WTC11 (cell line): ENCODE data around the gene FAM151A. TPM values are rescaled to one million over a fixed set of nuclear protein-coding genes. Genes with fewer than 3 reads are reported as not detected.

Source experiments
- ATAC-seq: fragments of 200-7000 bp; cut with Tn5 transposase; 2 replicates; pipeline ENCODE4 v1.10.0; 2021; ENCODE audit warnings: mild to moderate bottlenecking, moderate library complexity
- CTCF ChIA-PET: fragments of 300-600 bp; sonication (Branson Sonifier 250); formaldehyde crosslinking; loops from one replicate; lab custom pipeline; 2021; ENCODE audit warnings: antibody characterized with exemption; lab: Charles Lee
- POLR2A ChIA-PET: fragments of 350-600 bp; sonication (Branson Sonifier 250); formaldehyde crosslinking; loops from one replicate; lab custom pipeline; 2021; ENCODE audit warnings: antibody characterized with exemption; lab: Charles Lee
- DNase-seq: peaks from one replicate; pipeline ENCODE4 v3.0.0; 2021; ENCODE audit warnings: low spot score
- H3K27ac Mint-ChIP-seq: 2 replicates; pipeline ENCODE4 v1.8.0; 2021; ENCODE audit warnings: mixed read lengths
- H3K27me3 Mint-ChIP-seq: 2 replicates; pipeline ENCODE4 v1.8.0; 2021; ENCODE audit warnings: low read depth, mild to moderate bottlenecking, moderate library complexity, mixed read lengths
- H3K36me3 Mint-ChIP-seq: 2 replicates; pipeline ENCODE4 v1.8.0; 2021; ENCODE audit warnings: mixed read lengths
- H3K4me1 Mint-ChIP-seq: 2 replicates; pipeline ENCODE4 v1.8.0; 2022; ENCODE audit warnings: mixed read lengths
- H3K4me3 Mint-ChIP-seq: 2 replicates; pipeline ENCODE4 v1.8.0; 2021; ENCODE audit warnings: mild to moderate bottlenecking, moderate library complexity, mixed read lengths
- H3K9me3 Mint-ChIP-seq: 2 replicates; pipeline ENCODE4 v1.8.0; 2021; ENCODE audit warnings: mixed read lengths
- CBFB ChIP-seq: sonication (generic); formaldehyde crosslinking; IDR thresholded peaks from 2 replicates; pipeline ENCODE4 v1.8.1; 2022; ENCODE audit warnings: mild to moderate bottlenecking, low read depth, missing genetic modification reagents
- ETV6 ChIP-seq: sonication (generic); formaldehyde crosslinking; IDR thresholded peaks from 2 replicates; pipeline ENCODE4 v1.8.1; 2022; ENCODE audit warnings: mild to moderate bottlenecking, missing genetic modification reagents
- FOXK1 ChIP-seq: sonication (generic); formaldehyde crosslinking; IDR thresholded peaks from 2 replicates; pipeline ENCODE4 v1.8.0; 2022; ENCODE audit warnings: mild to moderate bottlenecking, moderate library complexity, missing genetic modification reagents
- GRHL2 ChIP-seq: fragments of 250-450 bp; sonication (Bioruptor Pico); IDR thresholded peaks from 2 replicates; pipeline ENCODE4 v1.8.0; 2022; ENCODE audit warnings: mild to moderate bottlenecking, moderate library complexity; ENCODE audit not compliant: insufficient replicate concordance, severe bottlenecking
- HMGA2 ChIP-seq: fragments of 250-450 bp; sonication (Bioruptor Pico); IDR thresholded peaks from 2 replicates; pipeline ENCODE4 v1.4.0; 2021; ENCODE audit warnings: mild to moderate bottlenecking, moderate library complexity
- JAZF1 ChIP-seq: fragments of 250-450 bp; sonication (Bioruptor Pico); IDR thresholded peaks from 2 replicates; pipeline ENCODE4 v1.9.0; 2021; ENCODE audit warnings: moderate library complexity, mild to moderate bottlenecking, inconsistent platforms
- SMAD3 ChIP-seq: sonication (generic); formaldehyde crosslinking; IDR thresholded peaks from 2 replicates; pipeline ENCODE4 v1.8.0; 2022; ENCODE audit warnings: missing genetic modification reagents, mild to moderate bottlenecking, borderline replicate concordance
- ZBTB21 ChIP-seq: sonication (generic); formaldehyde crosslinking; IDR thresholded peaks from 2 replicates; pipeline ENCODE4 v1.8.1; 2023; ENCODE audit warnings: mild to moderate bottlenecking, missing genetic modification reagents, borderline replicate concordance
- ZNF138 ChIP-seq: sonication (generic); formaldehyde crosslinking; conservative IDR thresholded peaks from 2 replicates; pipeline ENCODE4 v1.8.1; 2022; ENCODE audit warnings: mild to moderate bottlenecking, moderate library complexity, missing genetic modification reagents
- ZNF219 ChIP-seq: sonication (generic); formaldehyde crosslinking; IDR thresholded peaks from 2 replicates; pipeline ENCODE4 v1.8.0; 2023; ENCODE audit warnings: missing genetic modification reagents, mild to moderate bottlenecking, borderline replicate concordance
- ZNF671 ChIP-seq: fragments of 250-450 bp; sonication (Bioruptor Pico); IDR thresholded peaks from 2 replicates; pipeline ENCODE4 v1.8.0; 2021; ENCODE audit warnings: mild to moderate bottlenecking
- total RNA-seq: library from RNA; stranded (reverse); gene quantifications from 3 replicates; pipeline ENCODE4 v1.2.3, GENCODE V29; 2021
- TF ChIP-seq, protein P1 (sequence below): sonication (generic); formaldehyde crosslinking; IDR thresholded peaks from 2 replicates; pipeline ENCODE4 v1.8.0; 2022; ENCODE audit warnings: mild to moderate bottlenecking, missing genetic modification reagents
- TF ChIP-seq, protein P2 (sequence below): sonication (generic); formaldehyde crosslinking; IDR thresholded peaks from 2 replicates; pipeline ENCODE4 v1.8.0; 2023; ENCODE audit warnings: mild to moderate bottlenecking, missing genetic modification reagents
- TF ChIP-seq, protein P3 (sequence below): sonication (generic); formaldehyde crosslinking; IDR thresholded peaks from 2 replicates; pipeline ENCODE4 v1.8.1; 2023; ENCODE audit warnings: mild to moderate bottlenecking, missing genetic modification reagents, moderate library complexity
- TF ChIP-seq, protein P4 (sequence below): fragments of 250-450 bp; sonication (Bioruptor Pico); IDR thresholded peaks from 2 replicates; pipeline ENCODE4 v2.1.2; 2022; ENCODE audit warnings: mild to moderate bottlenecking, moderate library complexity
- TF ChIP-seq, protein P5 (sequence below): fragments of 250-450 bp; sonication (Bioruptor Pico); IDR thresholded peaks from 2 replicates; pipeline ENCODE4 v1.8.0; 2021; ENCODE audit warnings: mild to moderate bottlenecking
- TF ChIP-seq, protein P6 (sequence below): sonication (generic); formaldehyde crosslinking; IDR thresholded peaks from 2 replicates; pipeline ENCODE4 v1.8.1; 2022; ENCODE audit warnings: low read depth, mild to moderate bottlenecking, moderate library complexity, missing genetic modification reagents, borderline replicate concordance

The FAM151A gene
- total RNA-seq, 1 experiment from 2014 or later: 0.11 TPM

DNA sequence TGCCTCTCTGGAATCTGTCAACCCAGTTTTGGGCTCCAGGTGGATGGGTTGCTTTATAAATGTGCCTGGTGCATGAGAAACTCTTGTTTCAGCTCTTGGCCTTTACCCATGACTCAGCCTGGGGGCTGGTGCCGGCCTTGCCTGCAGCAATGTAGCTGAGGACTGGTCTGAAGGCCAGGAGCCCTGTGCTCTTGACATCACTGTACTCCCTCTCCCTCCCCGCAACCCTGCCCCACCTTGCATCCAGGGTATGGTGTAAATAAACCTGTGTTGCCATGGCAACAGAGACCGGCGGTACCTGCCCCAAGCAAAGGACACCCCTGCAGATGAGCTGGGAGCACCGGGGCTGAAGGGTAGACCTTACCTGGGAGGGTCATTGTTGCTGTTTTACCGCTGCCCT, 13.3 kb downstream of the FAM151A start:
- no peaks in the 10 kb centered on the region for H3K9me3 Mint-ChIP-seq
- no peak for TF ChIP-seq CBFB (CRISPR knock-in tag)
- TF ChIP-seq ETV6 (CRISPR knock-in tag): no peak
- TF ChIP-seq, protein P1, sequence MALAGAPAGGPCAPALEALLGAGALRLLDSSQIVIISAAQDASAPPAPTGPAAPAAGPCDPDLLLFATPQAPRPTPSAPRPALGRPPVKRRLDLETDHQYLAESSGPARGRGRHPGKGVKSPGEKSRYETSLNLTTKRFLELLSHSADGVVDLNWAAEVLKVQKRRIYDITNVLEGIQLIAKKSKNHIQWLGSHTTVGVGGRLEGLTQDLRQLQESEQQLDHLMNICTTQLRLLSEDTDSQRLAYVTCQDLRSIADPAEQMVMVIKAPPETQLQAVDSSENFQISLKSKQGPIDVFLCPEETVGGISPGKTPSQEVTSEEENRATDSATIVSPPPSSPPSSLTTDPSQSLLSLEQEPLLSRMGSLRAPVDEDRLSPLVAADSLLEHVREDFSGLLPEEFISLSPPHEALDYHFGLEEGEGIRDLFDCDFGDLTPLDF: no peak
- no peak for TF ChIP-seq JAZF1 (CRISPR knock-in tag)
- TF ChIP-seq, protein P2, sequence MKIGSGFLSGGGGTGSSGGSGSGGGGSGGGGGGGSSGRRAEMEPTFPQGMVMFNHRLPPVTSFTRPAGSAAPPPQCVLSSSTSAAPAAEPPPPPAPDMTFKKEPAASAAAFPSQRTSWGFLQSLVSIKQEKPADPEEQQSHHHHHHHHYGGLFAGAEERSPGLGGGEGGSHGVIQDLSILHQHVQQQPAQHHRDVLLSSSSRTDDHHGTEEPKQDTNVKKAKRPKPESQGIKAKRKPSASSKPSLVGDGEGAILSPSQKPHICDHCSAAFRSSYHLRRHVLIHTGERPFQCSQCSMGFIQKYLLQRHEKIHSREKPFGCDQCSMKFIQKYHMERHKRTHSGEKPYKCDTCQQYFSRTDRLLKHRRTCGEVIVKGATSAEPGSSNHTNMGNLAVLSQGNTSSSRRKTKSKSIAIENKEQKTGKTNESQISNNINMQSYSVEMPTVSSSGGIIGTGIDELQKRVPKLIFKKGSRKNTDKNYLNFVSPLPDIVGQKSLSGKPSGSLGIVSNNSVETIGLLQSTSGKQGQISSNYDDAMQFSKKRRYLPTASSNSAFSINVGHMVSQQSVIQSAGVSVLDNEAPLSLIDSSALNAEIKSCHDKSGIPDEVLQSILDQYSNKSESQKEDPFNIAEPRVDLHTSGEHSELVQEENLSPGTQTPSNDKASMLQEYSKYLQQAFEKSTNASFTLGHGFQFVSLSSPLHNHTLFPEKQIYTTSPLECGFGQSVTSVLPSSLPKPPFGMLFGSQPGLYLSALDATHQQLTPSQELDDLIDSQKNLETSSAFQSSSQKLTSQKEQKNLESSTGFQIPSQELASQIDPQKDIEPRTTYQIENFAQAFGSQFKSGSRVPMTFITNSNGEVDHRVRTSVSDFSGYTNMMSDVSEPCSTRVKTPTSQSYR (CRISPR knock-in tag): no peak
- TF ChIP-seq ZNF219 (CRISPR knock-in tag): no peak
- TF ChIP-seq, all 79 proteins: peak for 0
- no peaks in the 10 kb centered on the region for H3K36me3 Mint-ChIP-seq
- CTCF ChIA-PET: interaction anchor here (0.6 to 2.1 kb wide), 3 partner anchors 39 to 62 kb away, joined by 3 to 12 read pairs (median 4); partner anchors contain the start of gene ACOT11
- H3K27ac Mint-ChIP-seq: no peak overlapping the region
- ATAC-seq (peak; percentile 36), DNase-seq (peak; percentile 58)
- POLR2A ChIA-PET: no interaction called here
- H3K27me3 Mint-ChIP-seq: no peaks in the 10 kb centered on the region
- peaks cover 19% of the 10 kb centered on the region for H3K4me1 Mint-ChIP-seq
- no peak overlapping the region for H3K4me3 Mint-ChIP-seq

DNA sequence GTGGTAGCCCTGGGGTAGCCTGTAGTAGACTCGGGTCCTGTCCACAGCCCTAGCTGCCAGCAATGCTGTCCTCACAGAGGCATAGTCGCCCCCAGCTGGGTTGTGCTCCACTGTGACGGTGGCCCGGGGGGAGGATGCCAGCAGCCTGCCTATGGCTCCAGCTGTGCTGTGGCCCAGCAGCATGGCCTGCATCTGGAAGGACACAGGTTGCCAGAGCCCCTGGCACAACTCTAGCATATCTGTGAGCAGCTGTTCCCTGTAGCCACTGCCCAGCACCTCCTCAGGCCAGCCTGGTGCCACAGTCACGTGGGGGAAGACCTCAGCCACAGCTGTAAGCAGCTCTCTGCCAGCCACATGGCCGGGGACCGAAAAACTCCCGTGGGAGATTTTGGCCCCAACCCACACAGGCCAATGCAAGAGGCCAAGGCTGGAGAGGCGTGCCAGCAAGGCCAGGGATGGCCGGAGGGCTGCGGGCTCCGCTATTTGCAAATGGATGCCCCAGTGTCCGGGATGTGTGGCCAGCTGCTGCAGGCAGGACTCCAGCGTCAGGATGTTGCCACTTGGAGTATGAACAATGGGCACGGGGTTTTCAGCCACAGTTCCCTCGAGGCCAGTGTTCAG, 13.9 kb downstream of the FAM151A start:
- Mint-ChIP-seq H3K9me3 (no peaks in the 10 kb centered on the region), H3K4me3 (no peak overlapping the region), H3K4me1 (peaks cover 16% of the 10 kb centered on the region), H3K27me3 (no peaks in the 10 kb centered on the region), H3K36me3 (no peaks in the 10 kb centered on the region), H3K27ac (no peak overlapping the region; the same call in 1 of the 2 replicates)
- ATAC-seq: no peak
- TF ChIP-seq JAZF1 (CRISPR knock-in tag) (no peak), ZNF671 (CRISPR knock-in tag) (no peak), GRHL2 (CRISPR knock-in tag) (no peak), ZBTB21 (CRISPR knock-in tag) (no peak), SMAD3 (CRISPR knock-in tag) (no peak), ZNF138 (CRISPR knock-in tag) (no peak), HMGA2 (CRISPR knock-in tag) (no peak), FOXK1 (CRISPR knock-in tag) (no peak)
- TF ChIP-seq, protein P3, sequence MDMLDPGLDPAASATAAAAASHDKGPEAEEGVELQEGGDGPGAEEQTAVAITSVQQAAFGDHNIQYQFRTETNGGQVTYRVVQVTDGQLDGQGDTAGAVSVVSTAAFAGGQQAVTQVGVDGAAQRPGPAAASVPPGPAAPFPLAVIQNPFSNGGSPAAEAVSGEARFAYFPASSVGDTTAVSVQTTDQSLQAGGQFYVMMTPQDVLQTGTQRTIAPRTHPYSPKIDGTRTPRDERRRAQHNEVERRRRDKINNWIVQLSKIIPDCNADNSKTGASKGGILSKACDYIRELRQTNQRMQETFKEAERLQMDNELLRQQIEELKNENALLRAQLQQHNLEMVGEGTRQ: no peak
- TF ChIP-seq, protein P4, sequence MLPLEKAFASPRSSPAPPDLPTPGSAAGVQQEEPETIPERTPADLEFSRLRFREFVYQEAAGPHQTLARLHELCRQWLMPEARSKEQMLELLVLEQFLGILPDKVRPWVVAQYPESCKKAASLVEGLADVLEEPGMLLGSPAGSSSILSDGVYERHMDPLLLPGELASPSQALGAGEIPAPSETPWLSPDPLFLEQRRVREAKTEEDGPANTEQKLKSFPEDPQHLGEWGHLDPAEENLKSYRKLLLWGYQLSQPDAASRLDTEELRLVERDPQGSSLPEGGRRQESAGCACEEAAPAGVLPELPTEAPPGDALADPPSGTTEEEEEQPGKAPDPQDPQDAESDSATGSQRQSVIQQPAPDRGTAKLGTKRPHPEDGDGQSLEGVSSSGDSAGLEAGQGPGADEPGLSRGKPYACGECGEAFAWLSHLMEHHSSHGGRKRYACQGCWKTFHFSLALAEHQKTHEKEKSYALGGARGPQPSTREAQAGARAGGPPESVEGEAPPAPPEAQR: no peak
- TF ChIP-seq, protein P5, sequence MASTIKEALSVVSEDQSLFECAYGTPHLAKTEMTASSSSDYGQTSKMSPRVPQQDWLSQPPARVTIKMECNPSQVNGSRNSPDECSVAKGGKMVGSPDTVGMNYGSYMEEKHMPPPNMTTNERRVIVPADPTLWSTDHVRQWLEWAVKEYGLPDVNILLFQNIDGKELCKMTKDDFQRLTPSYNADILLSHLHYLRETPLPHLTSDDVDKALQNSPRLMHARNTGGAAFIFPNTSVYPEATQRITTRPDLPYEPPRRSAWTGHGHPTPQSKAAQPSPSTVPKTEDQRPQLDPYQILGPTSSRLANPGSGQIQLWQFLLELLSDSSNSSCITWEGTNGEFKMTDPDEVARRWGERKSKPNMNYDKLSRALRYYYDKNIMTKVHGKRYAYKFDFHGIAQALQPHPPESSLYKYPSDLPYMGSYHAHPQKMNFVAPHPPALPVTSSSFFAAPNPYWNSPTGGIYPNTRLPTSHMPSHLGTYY (CRISPR knock-in tag): no peak
- TF ChIP-seq, protein P6, sequence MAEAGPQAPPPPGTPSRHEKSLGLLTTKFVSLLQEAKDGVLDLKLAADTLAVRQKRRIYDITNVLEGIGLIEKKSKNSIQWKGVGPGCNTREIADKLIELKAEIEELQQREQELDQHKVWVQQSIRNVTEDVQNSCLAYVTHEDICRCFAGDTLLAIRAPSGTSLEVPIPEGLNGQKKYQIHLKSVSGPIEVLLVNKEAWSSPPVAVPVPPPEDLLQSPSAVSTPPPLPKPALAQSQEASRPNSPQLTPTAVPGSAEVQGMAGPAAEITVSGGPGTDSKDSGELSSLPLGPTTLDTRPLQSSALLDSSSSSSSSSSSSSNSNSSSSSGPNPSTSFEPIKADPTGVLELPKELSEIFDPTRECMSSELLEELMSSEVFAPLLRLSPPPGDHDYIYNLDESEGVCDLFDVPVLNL (CRISPR knock-in tag): no peak
- POLR2A ChIA-PET: no interaction called here
- peak; percentile 11 for DNase-seq
- CTCF ChIA-PET: interaction anchor here (1.3 kb wide), 1 partner anchor 38 kb away, joined by 3 read pairs; no protein-coding TSS in a partner anchor
